Measurements from ENCODE around the gene LGR5. TPM values are rescaled to one million over a fixed set of nuclear protein-coding genes. Genes with fewer than 3 reads are reported as not detected.
"Not testable (repeated sequence)": the region's sequence is repeated elsewhere in the genome, so short reads cannot be mapped to it uniquely, and the experiment has no call there.

The LGR5 gene
- polyA plus RNA-seq, 1 donor = 71.9 TPM

DNA sequence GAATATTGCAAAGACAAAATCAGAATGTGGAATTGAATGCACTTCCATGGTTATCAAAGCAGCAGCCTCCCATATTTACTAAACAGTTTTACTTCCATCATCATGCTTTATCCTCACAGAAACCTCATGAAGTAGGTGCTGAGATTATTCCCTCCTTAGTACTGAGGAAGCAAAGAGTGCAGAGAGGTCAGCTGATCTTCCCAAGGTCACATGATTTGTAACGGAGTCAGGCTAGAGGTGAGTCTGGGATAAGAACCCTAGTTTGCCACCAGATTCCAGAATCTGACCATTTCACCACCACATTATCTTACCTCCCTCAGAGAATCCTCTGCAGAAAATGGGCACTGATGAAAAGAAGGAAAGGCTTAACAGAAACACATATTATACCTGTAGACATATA is 102.0 kb downstream of the LGR5 start:
- H3K4me1 ChIP-seq (ENCODE audit: control insufficient read depth, insufficient read depth, low read length) = peaks cover 3% of the 10 kb centered on the region
- H3K27ac ChIP-seq (ENCODE audit: low read length) = no peak overlapping the region
- no peaks in the 10 kb centered on the region for H3K27me3 ChIP-seq (ENCODE audit: control insufficient read depth, insufficient read depth, low read length)
- H3K36me3 ChIP-seq (ENCODE audit: control insufficient read depth, insufficient read depth, low read length) = peaks cover 1% of the 10 kb centered on the region
- no peaks in the 10 kb centered on the region for H3K9me3 ChIP-seq (ENCODE audit: control insufficient read depth, low read depth, low read length)
- DNase-seq = no peak
- no peak overlapping the region for H3K4me3 ChIP-seq (ENCODE audit: low read length)
- no CpG with 5 or more reads among the region's 1 CpG for WGBS (ENCODE audit: insufficient coverage, low lambda C conversion rate)

DNA sequence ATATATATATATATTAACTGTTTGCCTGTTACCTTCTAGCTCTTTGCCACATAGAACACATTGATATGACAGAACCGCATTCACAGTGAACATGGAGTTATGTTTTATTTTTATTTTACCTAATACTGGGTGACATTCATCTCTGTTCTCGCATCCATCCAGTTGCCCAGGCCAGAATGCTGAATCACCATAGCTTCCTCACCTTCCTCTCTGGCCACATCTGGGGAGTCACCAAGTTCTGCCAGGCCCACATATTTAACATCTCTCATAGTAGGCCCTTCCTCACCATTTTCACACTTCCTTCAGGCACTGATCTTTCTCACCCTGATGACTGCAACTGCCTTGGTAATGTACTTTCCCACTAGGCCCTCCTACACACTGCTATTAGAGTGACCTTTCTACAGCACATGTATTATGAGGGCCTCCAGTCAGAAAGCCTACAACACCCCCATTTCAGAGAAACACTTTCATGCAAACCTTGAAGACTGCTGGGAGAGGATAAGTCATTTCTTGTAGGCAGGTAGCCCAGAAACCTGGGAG is 106.8 kb downstream of the LGR5 start:
- Histone ChIP-seq H3K4me1 (ENCODE audit: control insufficient read depth, insufficient read depth, low read length) (no peaks in the 10 kb centered on the region), H3K9me3 (ENCODE audit: control insufficient read depth, low read depth, low read length) (no peaks in the 10 kb centered on the region), H3K36me3 (ENCODE audit: control insufficient read depth, insufficient read depth, low read length) (peaks cover 2% of the 10 kb centered on the region), H3K4me3 (ENCODE audit: low read length) (no peak overlapping the region), H3K27me3 (ENCODE audit: control insufficient read depth, insufficient read depth, low read length) (no peaks in the 10 kb centered on the region), H3K27ac (ENCODE audit: low read length) (no peak overlapping the region)
- DNase-seq = no peak
- WGBS (ENCODE audit: insufficient coverage, low lambda C conversion rate) = 100% methylated on average over 1 of the region's 2 CpGs

DNA sequence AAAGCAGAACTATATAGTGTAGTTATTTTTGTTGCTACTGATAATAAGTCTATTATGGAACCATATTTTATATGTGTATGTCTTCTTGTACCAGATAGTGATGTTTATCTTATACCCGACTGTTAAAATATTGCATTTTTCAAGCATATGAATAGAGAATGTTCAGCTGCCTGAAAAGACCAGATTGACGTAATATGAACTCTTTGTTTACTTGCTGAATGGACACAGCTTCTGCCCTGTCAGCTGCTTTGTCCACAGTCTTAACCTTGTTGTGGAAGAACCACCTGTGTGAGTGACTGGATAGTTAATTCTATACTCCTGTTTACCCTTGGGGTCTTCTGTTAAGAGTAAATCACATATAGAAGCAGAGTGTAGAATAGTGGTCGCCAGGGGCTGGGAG is 109.3 kb downstream of the LGR5 start:
- no peak overlapping the region for H3K27ac ChIP-seq (ENCODE audit: low read length)
- no CpG with 5 or more reads among the region's 3 CpGs for WGBS (ENCODE audit: insufficient coverage, low lambda C conversion rate)
- DNase-seq = no peak
- H3K4me3 ChIP-seq (ENCODE audit: low read length) = no peak overlapping the region
- no peaks in the 10 kb centered on the region for H3K27me3 ChIP-seq (ENCODE audit: control insufficient read depth, insufficient read depth, low read length)
- no peaks in the 10 kb centered on the region for H3K4me1 ChIP-seq (ENCODE audit: control insufficient read depth, insufficient read depth, low read length)
- no peaks in the 10 kb centered on the region for H3K9me3 ChIP-seq (ENCODE audit: control insufficient read depth, low read depth, low read length)
- peaks cover 6% of the 10 kb centered on the region for H3K36me3 ChIP-seq (ENCODE audit: control insufficient read depth, insufficient read depth, low read length)

DNA sequence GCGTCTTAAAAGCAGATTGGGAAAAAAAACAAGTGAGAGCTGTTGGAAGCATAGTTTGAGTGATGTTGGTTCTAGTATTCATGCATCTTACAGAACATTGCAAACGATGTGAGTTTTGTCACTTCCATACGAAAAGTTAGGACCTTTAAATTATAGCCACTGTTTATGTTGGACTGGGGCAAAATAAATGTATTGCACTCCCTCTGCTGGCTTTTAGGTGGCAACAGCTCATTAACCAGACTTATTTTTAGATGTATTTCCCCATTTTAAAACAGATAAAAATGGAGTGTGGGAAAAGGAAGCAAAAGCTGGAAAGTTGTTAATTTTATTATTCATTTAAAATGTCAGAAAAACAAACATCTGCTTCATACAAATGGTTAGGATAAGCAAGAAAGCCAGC is 111.9 kb downstream of the LGR5 start:
- H3K9me3 ChIP-seq (ENCODE audit: control insufficient read depth, low read depth, low read length) = no peaks in the 10 kb centered on the region
- H3K4me3 ChIP-seq (ENCODE audit: low read length) = no peak overlapping the region
- H3K27me3 ChIP-seq (ENCODE audit: control insufficient read depth, insufficient read depth, low read length) = no peaks in the 10 kb centered on the region
- 80% methylated on average over 2 of the region's 3 CpGs for WGBS (ENCODE audit: insufficient coverage, low lambda C conversion rate)
- no peak overlapping the region for H3K27ac ChIP-seq (ENCODE audit: low read length)
- no peaks in the 10 kb centered on the region for H3K4me1 ChIP-seq (ENCODE audit: control insufficient read depth, insufficient read depth, low read length)
- peaks cover 5% of the 10 kb centered on the region for H3K36me3 ChIP-seq (ENCODE audit: control insufficient read depth, insufficient read depth, low read length)
- no peak for DNase-seq

DNA sequence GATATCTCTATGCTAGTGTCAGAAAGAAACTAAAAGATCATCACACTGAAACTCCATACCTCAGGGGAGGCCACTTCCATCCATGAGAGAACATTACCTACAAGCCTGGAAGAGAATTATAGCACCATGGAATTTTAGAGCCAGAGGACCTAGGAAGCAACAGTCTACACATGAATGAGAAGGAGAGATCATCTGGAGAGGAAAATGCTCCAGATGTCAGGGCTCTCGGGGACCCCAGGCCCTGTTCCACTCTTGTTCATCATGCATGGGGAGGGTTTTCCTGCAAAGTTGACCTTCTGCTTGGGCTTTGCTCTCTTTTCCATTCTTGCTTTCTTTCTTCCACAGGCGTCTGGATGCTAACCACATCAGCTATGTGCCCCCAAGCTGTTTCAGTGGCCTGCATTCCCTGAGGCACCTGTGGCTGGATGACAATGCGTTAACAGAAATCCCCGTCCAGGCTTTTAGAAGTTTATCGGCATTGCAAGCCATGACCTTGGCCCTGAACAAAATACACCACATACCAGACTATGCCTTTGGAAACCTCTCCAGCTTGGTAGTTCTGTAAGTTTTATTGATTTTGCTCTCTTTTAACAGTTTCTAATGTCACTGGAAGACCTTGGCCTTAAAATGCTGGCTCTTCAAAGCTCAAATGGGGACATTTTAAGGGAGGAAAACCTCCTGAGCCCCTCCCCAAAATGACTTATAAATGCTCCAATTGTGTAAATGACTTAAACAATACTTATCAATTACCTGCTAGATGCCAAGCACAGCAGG is 113.3 kb downstream of the LGR5 start:
- no CpG with 5 or more reads among the region's 5 CpGs for WGBS (ENCODE audit: insufficient coverage, low lambda C conversion rate)
- Histone ChIP-seq H3K9me3 (ENCODE audit: control insufficient read depth, low read depth, low read length) (no peaks in the 10 kb centered on the region), H3K4me1 (ENCODE audit: control insufficient read depth, insufficient read depth, low read length) (no peaks in the 10 kb centered on the region), H3K27me3 (ENCODE audit: control insufficient read depth, insufficient read depth, low read length) (no peaks in the 10 kb centered on the region), H3K4me3 (ENCODE audit: low read length) (no peak overlapping the region), H3K36me3 (ENCODE audit: control insufficient read depth, insufficient read depth, low read length) (peaks cover 4% of the 10 kb centered on the region), H3K27ac (ENCODE audit: low read length) (no peak overlapping the region)
- no peak for DNase-seq

DNA sequence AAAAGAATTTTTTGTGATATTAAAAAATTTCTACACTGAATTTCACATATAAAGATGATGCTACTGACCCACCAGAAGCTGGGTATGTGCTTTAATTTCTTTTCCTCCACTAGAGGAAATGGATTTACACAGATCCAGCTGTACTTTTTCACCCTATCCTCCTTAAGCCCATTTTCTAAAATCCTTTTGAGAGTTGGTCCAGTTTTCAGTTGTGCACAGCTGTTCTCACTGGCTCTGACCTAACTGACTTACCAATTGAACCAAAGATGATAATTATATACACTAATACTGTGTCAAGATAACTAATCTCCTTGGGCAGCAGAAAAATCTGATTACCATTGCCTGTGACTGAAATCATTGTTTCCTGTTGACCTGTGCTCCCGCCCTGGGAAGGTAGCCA is 115.6 kb downstream of the LGR5 start:
- H3K27ac ChIP-seq (ENCODE audit: low read length) = no peak overlapping the region
- no peaks in the 10 kb centered on the region for H3K4me1 ChIP-seq (ENCODE audit: control insufficient read depth, insufficient read depth, low read length)
- no peaks in the 10 kb centered on the region for H3K27me3 ChIP-seq (ENCODE audit: control insufficient read depth, insufficient read depth, low read length)
- no peaks in the 10 kb centered on the region for H3K9me3 ChIP-seq (ENCODE audit: control insufficient read depth, low read depth, low read length)
- H3K36me3 ChIP-seq (ENCODE audit: control insufficient read depth, insufficient read depth, low read length) = peaks cover 4% of the 10 kb centered on the region
- DNase-seq = no peak
- no peak overlapping the region for H3K4me3 ChIP-seq (ENCODE audit: low read length)
- no CpG with 5 or more reads among the region's 1 CpG for WGBS (ENCODE audit: insufficient coverage, low lambda C conversion rate)

DNA sequence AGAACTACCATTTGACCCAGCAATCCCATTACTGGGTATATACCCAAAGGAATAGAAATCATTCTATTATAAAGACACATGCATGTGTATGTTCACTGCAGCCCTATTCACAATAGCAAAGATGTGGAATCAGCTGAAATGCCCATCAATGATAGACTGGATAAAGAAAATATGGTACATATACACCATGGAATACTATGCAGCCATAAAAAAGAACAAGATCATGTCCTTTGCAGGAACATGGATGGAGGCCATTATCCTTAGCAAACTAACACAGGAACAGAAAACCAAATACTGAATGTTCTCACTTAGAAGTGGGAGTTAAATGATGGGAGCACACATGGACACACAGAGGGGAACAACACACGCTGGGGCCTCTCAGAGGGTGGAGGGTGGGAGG is 116.2 kb downstream of the LGR5 start:
- not testable (repeated sequence) for H3K27me3 ChIP-seq (ENCODE audit: control insufficient read depth, insufficient read depth, low read length); H3K36me3 ChIP-seq (ENCODE audit: control insufficient read depth, insufficient read depth, low read length); H3K9me3 ChIP-seq (ENCODE audit: control insufficient read depth, low read depth, low read length); DNase-seq; H3K27ac ChIP-seq (ENCODE audit: low read length); H3K4me1 ChIP-seq (ENCODE audit: control insufficient read depth, insufficient read depth, low read length); H3K4me3 ChIP-seq (ENCODE audit: low read length)
- WGBS (ENCODE audit: insufficient coverage, low lambda C conversion rate) = no CpG with 5 or more reads among the region's 1 CpG

DNA sequence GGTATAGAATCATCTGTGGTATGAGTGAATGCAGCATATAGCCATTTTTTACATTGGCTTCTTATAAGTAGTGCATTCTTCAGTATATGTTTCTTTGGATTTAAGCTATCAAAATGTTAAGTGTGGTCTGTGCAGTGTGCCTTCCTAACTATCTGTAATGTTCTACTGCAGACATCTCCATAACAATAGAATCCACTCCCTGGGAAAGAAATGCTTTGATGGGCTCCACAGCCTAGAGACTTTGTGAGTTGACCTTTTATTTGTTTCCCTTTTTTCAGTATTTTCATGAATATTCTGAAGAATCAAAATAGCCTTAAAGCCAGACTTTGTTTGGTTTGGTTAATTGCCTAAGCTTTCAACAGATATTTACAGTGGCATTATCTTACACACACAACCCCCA is 116.8 kb downstream of the LGR5 start:
- H3K4me1 ChIP-seq (ENCODE audit: control insufficient read depth, insufficient read depth, low read length) = no peaks in the 10 kb centered on the region
- no peaks in the 10 kb centered on the region for H3K9me3 ChIP-seq (ENCODE audit: control insufficient read depth, low read depth, low read length)
- no peak overlapping the region for H3K4me3 ChIP-seq (ENCODE audit: low read length)
- H3K27ac ChIP-seq (ENCODE audit: low read length) = no peak overlapping the region
- H3K36me3 ChIP-seq (ENCODE audit: control insufficient read depth, insufficient read depth, low read length) = peaks cover 4% of the 10 kb centered on the region
- H3K27me3 ChIP-seq (ENCODE audit: control insufficient read depth, insufficient read depth, low read length) = no peaks in the 10 kb centered on the region
- no peak for DNase-seq

DNA sequence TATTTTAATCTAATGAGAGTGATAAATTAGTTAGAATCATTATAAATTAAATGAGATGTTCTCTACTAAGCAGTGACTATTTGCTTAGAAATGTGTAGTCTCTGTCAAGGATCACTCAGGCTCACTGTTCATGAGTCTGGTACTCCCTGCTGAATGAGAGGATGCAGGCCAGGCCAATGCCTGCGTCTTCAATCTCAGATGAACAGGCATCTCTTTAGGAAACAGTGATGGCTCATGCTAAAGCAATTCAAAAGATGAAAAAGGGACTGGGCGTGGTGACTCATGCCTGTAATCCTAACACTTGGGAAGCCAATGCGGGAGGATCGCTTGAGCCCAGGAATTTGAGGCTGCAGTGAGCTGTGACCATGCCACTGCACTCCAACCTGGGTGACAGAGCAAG is 117.3 kb downstream of the LGR5 start:
- H3K36me3 ChIP-seq (ENCODE audit: control insufficient read depth, insufficient read depth, low read length) = peaks cover 4% of the 10 kb centered on the region
- H3K27ac ChIP-seq (ENCODE audit: low read length) = no peak overlapping the region
- no peaks in the 10 kb centered on the region for H3K27me3 ChIP-seq (ENCODE audit: control insufficient read depth, insufficient read depth, low read length)
- H3K9me3 ChIP-seq (ENCODE audit: control insufficient read depth, low read depth, low read length) = no peaks in the 10 kb centered on the region
- no peak for DNase-seq
- WGBS (ENCODE audit: insufficient coverage, low lambda C conversion rate) = no CpG with 5 or more reads among the region's 4 CpGs
- no peaks in the 10 kb centered on the region for H3K4me1 ChIP-seq (ENCODE audit: control insufficient read depth, insufficient read depth, low read length)
- no peak overlapping the region for H3K4me3 ChIP-seq (ENCODE audit: low read length)

DNA sequence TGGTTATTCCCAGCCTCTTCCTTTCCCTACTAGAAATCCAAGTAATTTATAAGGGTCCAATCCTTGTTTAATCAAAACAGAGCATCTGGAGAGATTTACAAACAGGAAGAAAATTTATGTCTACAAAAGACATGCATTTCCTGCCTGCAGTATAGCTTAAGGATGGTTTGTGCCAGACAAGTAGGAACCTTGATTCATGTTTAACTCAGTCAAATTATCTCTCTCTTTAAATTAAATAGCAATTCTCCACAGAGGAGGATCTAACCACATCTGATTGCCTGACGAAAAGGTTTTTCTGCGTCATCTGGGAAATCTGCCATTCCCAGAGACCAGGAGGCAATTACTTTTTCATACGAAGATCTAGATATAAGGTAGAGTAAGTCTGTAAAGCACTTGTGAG is 118.8 kb downstream of the LGR5 start:
- Histone ChIP-seq H3K4me3 (ENCODE audit: low read length) (no peak overlapping the region), H3K4me1 (ENCODE audit: control insufficient read depth, insufficient read depth, low read length) (no peaks in the 10 kb centered on the region), H3K27ac (ENCODE audit: low read length) (no peak overlapping the region), H3K9me3 (ENCODE audit: control insufficient read depth, low read depth, low read length) (no peaks in the 10 kb centered on the region), H3K36me3 (ENCODE audit: control insufficient read depth, insufficient read depth, low read length) (no peaks in the 10 kb centered on the region), H3K27me3 (ENCODE audit: control insufficient read depth, insufficient read depth, low read length) (no peaks in the 10 kb centered on the region)
- DNase-seq = no peak
- 72% methylated on average over 2 of the region's 3 CpGs for WGBS (ENCODE audit: insufficient coverage, low lambda C conversion rate)
